ENCODE measurements around the gene HDAC4. TPM values are rescaled to one million over a fixed set of nuclear protein-coding genes. Genes with fewer than 3 reads are reported as not detected.

Gene HDAC4
- total RNA-seq, 1 experiment from 2014 or later = 32.0 TPM

DNA sequence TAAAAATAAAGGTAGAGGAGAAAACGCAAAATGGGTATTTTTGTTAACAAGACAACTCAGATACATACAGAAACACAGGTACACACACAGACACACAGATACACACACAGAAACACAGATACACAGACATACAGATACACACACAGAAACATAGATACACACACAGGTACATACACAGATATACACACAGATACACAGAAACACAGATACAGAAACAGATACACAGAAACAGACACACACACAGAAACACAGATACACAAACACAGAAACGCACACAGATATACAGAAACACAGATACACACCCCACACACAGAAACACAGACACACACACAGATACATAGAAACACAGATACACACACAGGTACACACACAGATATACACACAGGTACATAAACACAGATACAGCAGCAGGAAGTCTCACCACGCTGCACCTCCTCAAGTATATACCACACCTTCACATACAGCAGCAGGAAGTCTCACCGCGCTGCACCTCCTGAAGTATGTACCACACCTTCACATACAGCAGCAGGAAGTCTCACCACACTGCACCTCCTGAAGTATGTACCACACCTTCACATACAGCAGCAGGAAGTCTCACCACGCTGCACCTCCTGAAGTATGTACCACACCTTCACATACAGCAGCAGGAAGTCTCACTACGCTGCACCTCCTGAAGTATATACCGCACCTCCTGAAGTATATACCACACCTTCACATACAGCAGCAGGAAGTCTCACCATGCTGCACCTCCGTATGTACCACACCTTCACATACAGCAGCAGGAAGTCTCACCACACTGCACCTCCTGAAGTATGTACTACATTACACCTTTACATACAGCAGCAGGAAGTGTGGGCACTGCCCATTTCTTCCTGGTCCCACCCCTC lies 250.5 kb downstream of the HDAC4 start:
- Histone ChIP-seq H3K14ac (ENCODE audit: insufficient read depth, low read length) (no peak overlapping the region), H3K4ac (ENCODE audit: low read depth, low read length) (no peak overlapping the region), H3K23ac (ENCODE audit: insufficient read length, low read depth, low read length) (no peak overlapping the region), H4K91ac (ENCODE audit: insufficient read length, low read depth, low read length) (no peak overlapping the region), H3K9ac (ENCODE audit: extremely low read depth, insufficient read length, low read length) (no peak overlapping the region), H3K27me3 (ENCODE audit: insufficient read depth, low read length) (no peaks in the 10 kb centered on the region), H3K4me1 (ENCODE audit: insufficient read depth, low read length) (no peaks in the 10 kb centered on the region), H2BK12ac (ENCODE audit: insufficient read length, low read depth, low read length) (no peak overlapping the region), H4K20me1 (ENCODE audit: control insufficient read depth, insufficient read depth, insufficient read length) (no peaks in the 10 kb centered on the region), H3K79me2 (ENCODE audit: insufficient read depth, low read length) (no peaks in the 10 kb centered on the region), H3K56ac (ENCODE audit: insufficient read length, low read depth, low read length) (no peak overlapping the region), H4K8ac (replicated peaks; ENCODE audit: insufficient read length, low read depth, low read length) (no peak overlapping the region), H3K4me2 (ENCODE audit: insufficient read depth, insufficient read length, low read length) (no peak overlapping the region), H2BK20ac (ENCODE audit: low read depth, low read length, poor library complexity, severe bottlenecking) (no peak overlapping the region), H2AFZ (ENCODE audit: low read length) (no peak overlapping the region), H4K5ac (ENCODE audit: insufficient read length, low read depth, low read length) (no peak overlapping the region), H3K18ac (ENCODE audit: insufficient read length, low read depth, low read length) (no peak overlapping the region), H2BK15ac (ENCODE audit: low read depth, low read length) (no peak overlapping the region), H2BK5ac (ENCODE audit: insufficient read length, low read length) (no peak overlapping the region), H3K27ac (ENCODE audit: insufficient read length, low read depth, low read length) (no peak overlapping the region), H3K79me1 (ENCODE audit: insufficient read depth, low read depth, low read length, poor library complexity, severe bottlenecking) (no peaks in the 10 kb centered on the region), H3K9me3 (ENCODE audit: control insufficient read depth, low read depth, low read length) (no peaks in the 10 kb centered on the region), H2AK5ac (ENCODE audit: insufficient read length, low read length) (no peak overlapping the region), H2BK120ac (ENCODE audit: low read depth, low read length, poor library complexity, severe bottlenecking) (no peak overlapping the region), H3T11ph (ENCODE audit: low read length) (no peak overlapping the region), H3K23me2 (ENCODE audit: insufficient read length, low read depth, low read length, poor library complexity, severe bottlenecking) (no peaks in the 10 kb centered on the region)
- Mint-ChIP-seq H3K9me3 (no peaks in the 10 kb centered on the region; a peak in 2 of 5 replicates), H3K27ac (no peak overlapping the region; a peak in 1 of 7 replicates), H3K36me3 (ENCODE audit: insufficient read depth in 1 of 3, low read depth in 3 of 3) (peaks cover 17 to 30% (median 28%) of the 10 kb centered on the region in 3 experiments; a peak in 6 of 7 replicates), H3K4me3 (no peak overlapping the region), H3K4me1 (no peaks in the 10 kb centered on the region), H3K27me3 (ENCODE audit: low read depth) (no peaks in the 10 kb centered on the region)
- TF ChIP-seq CTCF (conservative IDR thresholded peaks at IDR 0.05) = no peak
- no CpG with 5 or more reads among the region's 9 CpGs for WGBS (ENCODE audit: extremely low coverage, insufficient read length, low lambda C conversion rate)
- no peak for DNase-seq
